ENCODE measurements around the gene POLR1B.

POLR1B gene

GRCh38 chr2:112621790-112622527 lies 79.7 kb downstream of the POLR1B start:
- H3K36me3 ChIP-seq (ENCODE audit: control insufficient read depth, low read depth, low read length) = no peaks in the 10 kb centered on the region
- H3K27ac ChIP-seq (ENCODE audit: low read length) = no peak overlapping the region
- no peak overlapping the region for H3K4me3 ChIP-seq (ENCODE audit: low read length)
- H3K27me3 ChIP-seq (ENCODE audit: control insufficient read depth, insufficient read depth, low read length) = no peaks in the 10 kb centered on the region
- H3K4me1 ChIP-seq (ENCODE audit: control insufficient read depth, low read depth, low read length) = no peaks in the 10 kb centered on the region
- H3K9ac ChIP-seq (ENCODE audit: low read length) = no peak overlapping the region
- H3K9me3 ChIP-seq (ENCODE audit: control insufficient read depth, low read depth, low read length) = no peaks in the 10 kb centered on the region

DNA sequence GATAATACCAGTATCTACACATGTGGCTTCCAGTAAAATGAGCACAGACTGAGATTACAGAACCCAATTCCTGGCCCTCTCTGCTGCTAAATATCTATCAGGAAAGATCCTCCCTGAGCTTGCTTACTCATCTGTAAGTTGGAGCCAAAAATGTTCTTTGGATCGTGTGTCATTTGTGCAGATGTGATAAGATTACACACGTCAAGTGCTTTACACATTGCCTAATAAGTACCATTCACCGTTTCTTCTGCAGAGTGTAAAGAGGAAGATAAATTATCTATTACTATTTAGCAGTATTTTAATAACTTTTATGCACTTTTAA lies 80.2 kb downstream of the POLR1B start:
- Histone ChIP-seq H3K9me3 (ENCODE audit: control insufficient read depth, low read depth, low read length) (no peaks in the 10 kb centered on the region), H3K4me3 (ENCODE audit: low read length) (no peak overlapping the region), H3K36me3 (ENCODE audit: control insufficient read depth, low read depth, low read length) (no peaks in the 10 kb centered on the region), H3K4me1 (ENCODE audit: control insufficient read depth, low read depth, low read length) (no peaks in the 10 kb centered on the region), H3K9ac (ENCODE audit: low read length) (no peak overlapping the region), H3K27ac (ENCODE audit: low read length) (no peak overlapping the region), H3K27me3 (ENCODE audit: control insufficient read depth, insufficient read depth, low read length) (no peaks in the 10 kb centered on the region)

DNA sequence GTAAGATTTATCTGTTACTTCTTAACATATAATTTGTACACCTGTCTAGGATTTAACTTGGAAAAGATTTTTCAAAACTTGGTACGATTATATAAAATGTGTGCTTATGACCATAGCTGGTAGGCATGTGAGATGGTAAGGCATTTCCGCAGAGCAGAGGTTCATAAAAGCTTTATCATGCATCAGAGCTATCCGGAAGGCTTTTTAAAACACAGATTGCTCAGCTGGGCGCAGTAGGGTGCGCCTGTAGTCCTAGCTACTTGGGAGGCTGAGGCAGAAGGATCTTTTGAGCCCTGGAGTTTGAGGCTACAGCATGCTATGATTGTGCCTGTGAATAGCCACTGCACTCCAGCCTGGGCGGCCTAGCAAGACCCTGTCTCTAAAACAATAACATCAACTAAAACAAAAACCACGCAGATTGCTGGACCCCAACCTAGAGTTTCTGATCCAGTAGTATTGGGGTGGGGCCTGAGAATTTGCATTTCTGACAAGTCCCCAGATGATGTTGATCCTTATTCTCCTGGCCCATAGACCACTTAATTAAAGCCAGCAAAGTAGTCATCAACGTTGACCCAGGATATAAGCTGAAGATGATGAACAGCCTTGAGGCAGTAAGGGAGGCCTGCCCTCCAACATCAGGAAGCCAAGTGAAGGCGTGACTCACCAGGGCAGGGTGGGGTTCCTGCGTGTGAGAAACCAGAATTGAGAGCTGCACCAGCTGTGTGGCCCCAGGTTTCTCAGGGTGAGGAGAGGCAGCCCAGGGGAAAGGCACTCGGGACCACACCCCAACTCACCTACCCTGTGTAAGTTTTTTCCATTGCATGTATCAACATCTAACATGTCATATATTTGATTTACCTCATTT lies 81.9 kb downstream of the POLR1B start:
- no peaks in the 10 kb centered on the region for H3K27me3 ChIP-seq (ENCODE audit: control insufficient read depth, insufficient read depth, low read length)
- no peak overlapping the region for H3K4me3 ChIP-seq (ENCODE audit: low read length)
- H3K9me3 ChIP-seq (ENCODE audit: control insufficient read depth, low read depth, low read length) = no peaks in the 10 kb centered on the region
- H3K9ac ChIP-seq (ENCODE audit: low read length) = no peak overlapping the region
- H3K4me1 ChIP-seq (ENCODE audit: control insufficient read depth, low read depth, low read length) = no peaks in the 10 kb centered on the region
- no peak overlapping the region for H3K27ac ChIP-seq (ENCODE audit: low read length)
- H3K36me3 ChIP-seq (ENCODE audit: control insufficient read depth, low read depth, low read length) = no peaks in the 10 kb centered on the region

- peaks cover 9% of the 10 kb centered on the region for H3K4me1 ChIP-seq (ENCODE audit: control insufficient read depth, low read depth, low read length)
- no peaks in the 10 kb centered on the region for H3K27me3 ChIP-seq (ENCODE audit: control insufficient read depth, insufficient read depth, low read length)
- H3K27ac ChIP-seq (ENCODE audit: low read length) = no peak overlapping the region
- H3K9me3 ChIP-seq (ENCODE audit: control insufficient read depth, low read depth, low read length) = no peaks in the 10 kb centered on the region
- no peak overlapping the region for H3K9ac ChIP-seq (ENCODE audit: low read length)
- H3K36me3 ChIP-seq (ENCODE audit: control insufficient read depth, low read depth, low read length) = no peaks in the 10 kb centered on the region
- no peak overlapping the region for H3K4me3 ChIP-seq (ENCODE audit: low read length)
Measured at GRCh38 chr2:112625474-112626114, 83.3 kb downstream of the POLR1B start.

DNA sequence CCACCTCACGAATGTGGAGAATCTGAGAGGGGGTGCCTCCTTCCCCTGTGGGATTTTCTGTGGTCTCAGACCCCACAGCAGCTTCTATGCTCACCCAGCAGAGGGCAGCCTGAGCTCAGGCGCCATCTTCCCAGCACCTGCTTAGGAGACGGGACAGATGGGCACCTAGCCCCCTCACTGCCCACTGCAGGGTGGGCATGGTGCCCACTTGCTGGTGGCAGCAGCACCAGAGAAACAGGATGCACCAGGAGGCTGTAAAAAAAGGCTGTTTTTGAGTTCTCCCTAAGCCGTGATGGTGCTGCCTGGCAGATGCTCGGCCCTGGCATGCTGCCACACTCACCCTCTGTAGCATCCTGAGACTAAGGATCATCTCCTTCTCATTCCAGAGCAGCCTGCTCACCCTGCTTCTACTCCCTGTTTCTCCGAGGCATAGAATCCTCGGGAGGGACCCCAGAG lies 84.4 kb downstream of the POLR1B start:
- Histone ChIP-seq H3K27ac (ENCODE audit: low read length) (no peak overlapping the region), H3K9ac (ENCODE audit: low read length) (no peak overlapping the region), H3K36me3 (ENCODE audit: control insufficient read depth, low read depth, low read length) (no peaks in the 10 kb centered on the region), H3K27me3 (ENCODE audit: control insufficient read depth, insufficient read depth, low read length) (no peaks in the 10 kb centered on the region), H3K4me1 (ENCODE audit: control insufficient read depth, low read depth, low read length) (peaks cover 18% of the 10 kb centered on the region), H3K4me3 (ENCODE audit: low read length) (no peak overlapping the region), H3K9me3 (ENCODE audit: control insufficient read depth, low read depth, low read length) (no peaks in the 10 kb centered on the region)

Data from iPS-18a (cell line).